GM21360 (cell line): Measurements from ENCODE around the gene KANSL1L.
A peak's percentile ranks its signal among the peaks of the same experiment; 100 is the strongest.

Experiments
- ATAC-seq: cut with Tn5 transposase; IDR thresholded peaks from one replicate; pipeline ENCODE4 v1.9.1; 2021; ENCODE audit warnings: mild to moderate bottlenecking, moderate library complexity; ENCODE audit not compliant: unreplicated experiment

KANSL1L gene

GRCh38 chr2:210072922-210073509 is 98.2 kb downstream of the KANSL1L start:
- peak; percentile 86 for ATAC-seq

- no peak for ATAC-seq
Observed at GRCh38 chr2:210072493-210072892, 98.7 kb downstream of the KANSL1L start.

GRCh38 chr2:210063306-210063705 is 107.9 kb downstream of the KANSL1L start:
- no peak for ATAC-seq

GRCh38 chr2:210055825-210056224 is 115.4 kb downstream of the KANSL1L start:
- ATAC-seq: no peak

GRCh38 chr2:210054696-210055095 is 116.5 kb downstream of the KANSL1L start:
- no peak for ATAC-seq

GRCh38 chr2:210050885-210051284 is 120.3 kb downstream of the KANSL1L start:
- ATAC-seq: no peak

GRCh38 chr2:210049831-210050230 is 121.4 kb downstream of the KANSL1L start:
- ATAC-seq: no peak

- ATAC-seq: no peak
Observed at GRCh38 chr2:210046851-210047500, 124.2 kb downstream of the KANSL1L start.

- ATAC-seq: no peak
Observed at GRCh38 chr2:210038078-210038477, 133.1 kb downstream of the KANSL1L start.

GRCh38 chr2:210035679-210036078 is 135.5 kb downstream of the KANSL1L start:
- no peak for ATAC-seq

- no peak for ATAC-seq
Observed at GRCh38 chr2:210034087-210034683, 137.0 kb downstream of the KANSL1L start.

GRCh38 chr2:210028178-210028577 is 143.0 kb downstream of the KANSL1L start:
- ATAC-seq: no peak

GRCh38 chr2:210027608-210028007 is 143.6 kb downstream of the KANSL1L start:
- ATAC-seq: no peak

- no peak for ATAC-seq
Observed at GRCh38 chr2:210022824-210023223, 148.4 kb downstream of the KANSL1L start.

- no peak for ATAC-seq
Observed at GRCh38 chr2:210020138-210020537, 151.1 kb downstream of the KANSL1L start.

GRCh38 chr2:210009896-210010295 is 161.3 kb downstream of the KANSL1L start:
- ATAC-seq: no peak

- no peak for ATAC-seq
Observed at GRCh38 chr2:210009126-210009525, 162.1 kb downstream of the KANSL1L start.

- ATAC-seq: no peak
Observed at GRCh38 chr2:210007895-210008294, 163.3 kb downstream of the KANSL1L start.

GRCh38 chr2:210004881-210005280 is 166.3 kb downstream of the KANSL1L start:
- ATAC-seq: no peak

GRCh38 chr2:210003359-210003758 is 167.8 kb downstream of the KANSL1L start:
- ATAC-seq: no peak

- peak; percentile 99 for ATAC-seq
Observed at GRCh38 chr2:210002158-210003157, 168.8 kb downstream of the KANSL1L start, which contains the start of gene RPE. Gene RPE (plus strand): TSS chr2:210002638. CDS start chr2:210002662, 24 bp downstream.
